ENCODE results near the gene CCT6B. TPM values are rescaled to one million over a fixed set of nuclear protein-coding genes. Genes with fewer than 3 reads are reported as not detected.

CCT6B gene
- total RNA-seq, 1 donor from 2014 or later, result 3.1 TPM

DNA sequence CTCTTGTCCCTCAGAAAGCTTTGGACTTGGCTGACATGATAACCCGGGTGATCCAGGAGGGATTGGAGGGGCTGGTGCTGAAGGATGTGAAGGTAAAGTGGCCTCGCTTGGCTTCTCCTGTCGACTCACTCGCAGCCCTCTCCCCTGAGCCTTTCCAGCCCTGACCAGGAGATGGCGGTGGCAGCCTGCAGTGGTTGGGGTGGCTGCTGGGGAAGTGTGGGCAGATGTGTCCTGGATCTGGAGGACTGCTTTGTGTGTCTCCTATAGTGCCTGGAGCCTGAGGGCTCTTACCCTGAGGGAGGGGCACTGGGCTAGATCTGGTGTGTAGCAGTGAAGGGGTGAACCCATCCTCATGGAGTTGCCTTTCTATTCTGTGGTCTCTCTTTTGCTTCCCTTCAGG, 36.9 kb upstream of the CCT6B start:
- peaks cover 8 to 17% (median 13%) of the 10 kb centered on the region in 3 donors for H3K4me1 ChIP-seq (ENCODE audit: control insufficient read depth in 3 of 3, insufficient read depth in 3 of 3, low read length in 3 of 3)
- no peaks in the 10 kb centered on the region for H3K9me3 ChIP-seq (ENCODE audit: control insufficient read depth in 3 of 3, low read length in 3 of 3)
- no peak overlapping the region for H3K4me3 ChIP-seq (ENCODE audit: low read length in 3 of 3)
- peak overlapping the region; percentile 43 for H3K27ac ChIP-seq (ENCODE audit: low read depth, low read length)
- H3K27me3 ChIP-seq (ENCODE audit: control insufficient read depth in 3 of 3, insufficient read depth in 3 of 3, low read length in 3 of 3), result no peaks in the 10 kb centered on the region
- H3K36me3 ChIP-seq (ENCODE audit: control insufficient read depth in 3 of 3, insufficient read depth in 3 of 3, low read length in 3 of 3), result peaks cover 71 to 84% (median 73%) of the 10 kb centered on the region in 3 donors
- H3K9ac ChIP-seq (ENCODE audit: low read depth in 1 of 3, low read length in 3 of 3), result peak overlapping the region in 1 of 3 donors; percentile 47

- no peaks in the 10 kb centered on the region for H3K9me3 ChIP-seq (ENCODE audit: control insufficient read depth in 3 of 3, low read length in 3 of 3)
- peak overlapping the region in 1 of 3 donors; percentile 47 for H3K9ac ChIP-seq (ENCODE audit: low read depth in 1 of 3, low read length in 3 of 3)
- H3K4me1 ChIP-seq (ENCODE audit: control insufficient read depth in 3 of 3, insufficient read depth in 3 of 3, low read length in 3 of 3), result peaks cover 8 to 17% (median 13%) of the 10 kb centered on the region in 3 donors
- H3K4me3 ChIP-seq (ENCODE audit: low read length in 3 of 3), result no peak overlapping the region
- peak overlapping the region; percentile 43 for H3K27ac ChIP-seq (ENCODE audit: low read depth, low read length)
- no peaks in the 10 kb centered on the region for H3K27me3 ChIP-seq (ENCODE audit: control insufficient read depth in 3 of 3, insufficient read depth in 3 of 3, low read length in 3 of 3)
- H3K36me3 ChIP-seq (ENCODE audit: control insufficient read depth in 3 of 3, insufficient read depth in 3 of 3, low read length in 3 of 3), result peaks cover 71 to 84% (median 73%) of the 10 kb centered on the region in 3 donors
Observed at GRCh38 chr17:34997355-34997862, 36.1 kb upstream of the CCT6B start.

- peaks cover 73 to 84% (median 74%) of the 10 kb centered on the region in 3 donors for H3K36me3 ChIP-seq (ENCODE audit: control insufficient read depth in 3 of 3, insufficient read depth in 3 of 3, low read length in 3 of 3)
Observed at GRCh38 chr17:34996422-34997285, 35.4 kb upstream of the CCT6B start.

DNA sequence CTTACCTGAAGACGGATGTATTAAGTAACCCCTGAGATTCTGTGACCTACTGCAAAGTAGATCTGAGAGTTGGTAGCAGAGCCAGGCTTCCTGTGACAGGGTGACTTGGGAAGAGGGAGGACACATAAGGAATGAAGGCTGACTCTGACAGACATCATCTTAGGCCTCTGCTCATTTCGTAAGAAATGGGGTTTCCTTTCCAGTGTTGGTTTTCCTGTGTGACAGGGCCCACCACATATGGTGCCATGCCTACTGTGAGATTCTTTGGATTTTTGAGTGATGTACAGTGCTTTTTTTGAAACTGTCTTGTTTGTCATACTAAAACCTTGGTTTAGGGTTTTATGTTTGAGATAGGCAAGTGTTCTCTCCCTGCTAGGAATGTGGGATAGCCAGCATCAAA, 31.8 kb upstream of the CCT6B start:
- Histone ChIP-seq H3K36me3 (ENCODE audit: control insufficient read depth in 3 of 3, insufficient read depth in 3 of 3, low read length in 3 of 3) (peaks cover 58 to 84% (median 63%) of the 10 kb centered on the region in 3 donors), H3K9ac (ENCODE audit: low read depth in 1 of 3, low read length in 3 of 3) (no peak overlapping the region), H3K4me3 (ENCODE audit: low read length in 3 of 3) (no peak overlapping the region), H3K9me3 (ENCODE audit: control insufficient read depth in 3 of 3, low read length in 3 of 3) (no peaks in the 10 kb centered on the region), H3K4me1 (ENCODE audit: control insufficient read depth in 3 of 3, insufficient read depth in 3 of 3, low read length in 3 of 3) (peaks cover 8 to 11% (median 10%) of the 10 kb centered on the region in 3 donors), H3K27ac (ENCODE audit: low read depth, low read length) (no peak overlapping the region), H3K27me3 (ENCODE audit: control insufficient read depth in 3 of 3, insufficient read depth in 3 of 3, low read length in 3 of 3) (no peaks in the 10 kb centered on the region)

More at GRCh38 chr17:34996422-34997285, 35.4 kb upstream of the CCT6B start:
- no peak overlapping the region for H3K9ac ChIP-seq (ENCODE audit: low read depth in 1 of 3, low read length in 3 of 3)
- H3K27ac ChIP-seq (ENCODE audit: low read depth, low read length), result no peak overlapping the region
- H3K4me3 ChIP-seq (ENCODE audit: low read length in 3 of 3), result no peak overlapping the region
- no peaks in the 10 kb centered on the region for H3K27me3 ChIP-seq (ENCODE audit: control insufficient read depth in 3 of 3, insufficient read depth in 3 of 3, low read length in 3 of 3)
- H3K9me3 ChIP-seq (ENCODE audit: control insufficient read depth in 3 of 3, low read length in 3 of 3), result no peaks in the 10 kb centered on the region
- peaks cover 8 to 17% (median 13%) of the 10 kb centered on the region in 3 donors for H3K4me1 ChIP-seq (ENCODE audit: control insufficient read depth in 3 of 3, insufficient read depth in 3 of 3, low read length in 3 of 3)

DNA sequence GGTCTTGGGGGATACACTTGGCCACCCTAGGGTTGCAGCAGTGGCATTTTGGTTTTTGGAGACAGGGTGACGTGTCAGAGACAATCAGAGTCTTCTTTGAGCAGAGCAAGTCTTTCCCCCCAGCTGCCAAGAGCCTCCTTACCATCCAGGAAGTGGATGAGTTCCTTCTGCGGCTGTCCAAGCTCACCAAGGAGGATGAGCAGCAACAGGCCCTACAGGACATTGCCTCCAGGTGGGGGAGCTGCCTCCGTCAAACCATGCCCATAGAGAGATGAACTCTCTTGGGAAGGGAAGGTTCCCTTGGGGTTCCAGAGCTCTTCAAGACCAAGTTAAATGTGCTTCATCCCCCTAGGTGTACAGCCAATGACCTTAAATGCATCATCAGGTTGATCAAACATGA, 30.3 kb upstream of the CCT6B start:
- no peak overlapping the region for H3K4me3 ChIP-seq (ENCODE audit: low read length in 3 of 3)
- no peaks in the 10 kb centered on the region for H3K27me3 ChIP-seq (ENCODE audit: control insufficient read depth in 3 of 3, insufficient read depth in 3 of 3, low read length in 3 of 3)
- no peaks in the 10 kb centered on the region for H3K4me1 ChIP-seq (ENCODE audit: control insufficient read depth in 3 of 3, insufficient read depth in 3 of 3, low read length in 3 of 3)
- H3K9me3 ChIP-seq (ENCODE audit: control insufficient read depth in 3 of 3, low read length in 3 of 3), result no peaks in the 10 kb centered on the region
- peaks cover 53 to 87% (median 58%) of the 10 kb centered on the region in 3 donors for H3K36me3 ChIP-seq (ENCODE audit: control insufficient read depth in 3 of 3, insufficient read depth in 3 of 3, low read length in 3 of 3)
- no peak overlapping the region for H3K27ac ChIP-seq (ENCODE audit: low read depth, low read length)
- no peak overlapping the region for H3K9ac ChIP-seq (ENCODE audit: low read depth in 1 of 3, low read length in 3 of 3)

GRCh38 chr17:34990921-34991365, 29.7 kb upstream of the CCT6B start:
- no peaks in the 10 kb centered on the region for H3K4me1 ChIP-seq (ENCODE audit: control insufficient read depth in 3 of 3, insufficient read depth in 3 of 3, low read length in 3 of 3)
- no peak overlapping the region for H3K27ac ChIP-seq (ENCODE audit: low read depth, low read length)
- H3K9me3 ChIP-seq (ENCODE audit: control insufficient read depth in 3 of 3, low read length in 3 of 3), result no peaks in the 10 kb centered on the region
- H3K36me3 ChIP-seq (ENCODE audit: control insufficient read depth in 3 of 3, insufficient read depth in 3 of 3, low read length in 3 of 3), result peaks cover 47 to 85% (median 57%) of the 10 kb centered on the region in 3 donors
- H3K27me3 ChIP-seq (ENCODE audit: control insufficient read depth in 3 of 3, insufficient read depth in 3 of 3, low read length in 3 of 3), result no peaks in the 10 kb centered on the region
- no peak overlapping the region for H3K9ac ChIP-seq (ENCODE audit: low read depth in 1 of 3, low read length in 3 of 3)
- H3K4me3 ChIP-seq (ENCODE audit: low read length in 3 of 3), result no peak overlapping the region

- Histone ChIP-seq H3K27ac (ENCODE audit: low read depth, low read length) (no peak overlapping the region), H3K36me3 (ENCODE audit: control insufficient read depth in 3 of 3, insufficient read depth in 3 of 3, low read length in 3 of 3) (peaks cover 38 to 76% (median 43%) of the 10 kb centered on the region in 3 donors), H3K9me3 (ENCODE audit: control insufficient read depth in 3 of 3, low read length in 3 of 3) (no peaks in the 10 kb centered on the region), H3K27me3 (ENCODE audit: control insufficient read depth in 3 of 3, insufficient read depth in 3 of 3, low read length in 3 of 3) (no peaks in the 10 kb centered on the region), H3K4me3 (ENCODE audit: low read length in 3 of 3) (no peak overlapping the region), H3K4me1 (ENCODE audit: control insufficient read depth in 3 of 3, insufficient read depth in 3 of 3, low read length in 3 of 3) (no peaks in the 10 kb centered on the region), H3K9ac (ENCODE audit: low read depth in 1 of 3, low read length in 3 of 3) (no peak overlapping the region)
Observed at GRCh38 chr17:34989473-34989872, 28.2 kb upstream of the CCT6B start.

DNA sequence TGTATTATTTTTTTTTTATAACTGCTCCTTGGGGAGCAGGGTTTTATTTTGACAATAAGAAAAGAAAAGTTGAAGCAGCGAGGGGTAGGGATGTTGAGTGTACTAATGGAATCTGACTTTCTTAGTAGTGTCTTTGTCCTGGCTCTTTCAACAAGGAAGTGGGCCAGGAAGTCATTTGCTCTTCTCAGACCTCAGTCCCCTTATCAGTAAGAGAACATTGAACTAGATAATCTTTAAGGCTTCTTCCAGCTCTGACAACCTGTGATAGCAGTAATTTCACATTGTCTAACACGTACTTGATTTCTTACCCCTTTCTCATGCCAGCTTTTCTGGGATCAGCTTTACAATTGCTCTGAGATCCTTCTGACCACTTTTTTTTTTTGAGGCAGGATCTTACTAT, 27.4 kb upstream of the CCT6B start:
- H3K4me1 ChIP-seq (ENCODE audit: control insufficient read depth in 3 of 3, insufficient read depth in 3 of 3, low read length in 3 of 3), result no peaks in the 10 kb centered on the region
- no peaks in the 10 kb centered on the region for H3K27me3 ChIP-seq (ENCODE audit: control insufficient read depth in 3 of 3, insufficient read depth in 3 of 3, low read length in 3 of 3)
- H3K27ac ChIP-seq (ENCODE audit: low read depth, low read length), result no peak overlapping the region
- H3K9ac ChIP-seq (ENCODE audit: low read depth in 1 of 3, low read length in 3 of 3), result no peak overlapping the region
- peaks cover 30 to 68% (median 44%) of the 10 kb centered on the region in 3 donors for H3K36me3 ChIP-seq (ENCODE audit: control insufficient read depth in 3 of 3, insufficient read depth in 3 of 3, low read length in 3 of 3)
- no peak overlapping the region for H3K4me3 ChIP-seq (ENCODE audit: low read length in 3 of 3)
- no peaks in the 10 kb centered on the region for H3K9me3 ChIP-seq (ENCODE audit: control insufficient read depth in 3 of 3, low read length in 3 of 3)

- H3K4me1 ChIP-seq (ENCODE audit: control insufficient read depth in 3 of 3, insufficient read depth in 3 of 3, low read length in 3 of 3), result peaks cover 0 to 7% (median 4%) of the 10 kb centered on the region in 3 donors
- H3K4me3 ChIP-seq (ENCODE audit: low read length in 3 of 3), result no peak overlapping the region
- no peak overlapping the region for H3K27ac ChIP-seq (ENCODE audit: low read depth, low read length)
- no peaks in the 10 kb centered on the region for H3K9me3 ChIP-seq (ENCODE audit: control insufficient read depth in 3 of 3, low read length in 3 of 3)
- H3K9ac ChIP-seq (ENCODE audit: low read depth in 1 of 3, low read length in 3 of 3), result no peak overlapping the region
- peaks cover 19 to 56% (median 34%) of the 10 kb centered on the region in 3 donors for H3K36me3 ChIP-seq (ENCODE audit: control insufficient read depth in 3 of 3, insufficient read depth in 3 of 3, low read length in 3 of 3)
- H3K27me3 ChIP-seq (ENCODE audit: control insufficient read depth in 3 of 3, insufficient read depth in 3 of 3, low read length in 3 of 3), result no peaks in the 10 kb centered on the region
Observed at GRCh38 chr17:34987232-34987631, 26.0 kb upstream of the CCT6B start.
